VCaP (cell line): ENCODE measurements around the gene CNDP1.

ENCODE experiments used
- H3K27ac ChIP-seq: fragments of 450-650 bp; 2 replicates; pipeline ENCODE4 v1.5.1; 2017
- CTCF ChIP-seq: fragments of 450-650 bp; conservative IDR thresholded peaks from 2 replicates; pipeline ENCODE4 v1.5.1; 2017; ENCODE audit warnings: mild to moderate bottlenecking, moderate library complexity

The CNDP1 gene

GRCh38 chr18:74597034-74597661 is 62.8 kb downstream of the CNDP1 start:
- peak overlapping the region; percentile 97 for H3K27ac ChIP-seq
- TF ChIP-seq CTCF = no peak

- peak within 1 kb of the TSS; percentile 97 for H3K27ac ChIP-seq
- no peak for TF ChIP-seq CTCF
Observed at GRCh38 chr18:74597662-74598349, 63.5 kb downstream of the CNDP1 start, which contains the start of gene ZNF407. TSS of gene ZNF407 (plus strand) at chr18:74597870. CDS start at chr18:74631020, 33,150 bp downstream.

DNA sequence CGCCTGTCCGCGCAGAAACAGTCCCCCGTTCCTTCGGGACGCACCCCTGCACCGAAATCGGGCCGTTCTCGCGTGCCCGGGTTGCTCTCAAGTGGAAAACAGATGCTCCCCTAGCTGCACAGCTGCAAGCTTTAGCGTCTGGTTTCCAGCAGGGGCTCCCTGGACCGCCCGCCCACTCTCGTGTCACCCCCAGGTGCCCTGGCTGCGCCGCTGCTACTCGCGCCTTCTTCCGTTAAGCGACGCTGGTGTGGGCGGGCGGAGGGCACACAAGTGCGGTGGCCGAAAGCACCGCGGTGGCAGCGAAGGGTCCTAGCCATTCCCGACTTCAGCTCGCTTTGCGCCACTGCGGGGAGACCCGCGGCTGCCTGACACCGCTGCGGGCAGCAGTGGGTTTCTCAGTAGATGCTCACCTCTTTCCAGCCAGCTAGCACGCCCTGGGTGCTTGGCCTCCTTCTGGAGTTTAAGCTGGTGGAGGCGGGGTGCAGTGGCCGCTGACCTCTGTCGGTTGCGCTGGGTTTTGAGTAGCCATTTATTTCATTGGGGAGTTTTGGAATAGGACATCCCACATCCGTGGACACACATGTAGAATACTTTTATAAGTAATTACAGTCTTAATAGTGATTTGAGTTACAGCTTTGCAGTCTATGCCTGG is 64.2 kb downstream of the CNDP1 start:
- peak overlapping the region; percentile 97 for H3K27ac ChIP-seq
- TF ChIP-seq CTCF = no peak; the same call in 1 of the 2 replicates

GRCh38 chr18:74604361-74604760 is 70.1 kb downstream of the CNDP1 start:
- H3K27ac ChIP-seq = no peak overlapping the region
- TF ChIP-seq CTCF = no peak

DNA sequence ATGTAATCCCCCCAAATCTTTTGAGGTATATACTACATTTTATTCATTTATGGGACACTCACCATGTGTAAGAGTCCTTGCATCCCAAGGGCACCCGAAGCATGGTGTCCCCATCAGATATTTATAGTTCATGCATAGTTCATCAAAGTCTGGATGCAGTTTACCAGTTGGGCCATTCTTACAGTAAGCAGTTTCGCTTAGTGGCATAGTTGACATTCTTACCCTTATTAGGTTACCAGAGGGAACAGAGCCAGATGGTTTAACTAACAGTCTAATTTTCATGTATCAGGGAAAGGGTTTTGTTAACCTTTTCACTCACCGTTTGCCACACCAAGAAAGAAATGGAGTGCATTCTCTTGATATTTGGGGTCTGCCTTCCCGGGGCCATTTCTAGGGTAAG is 70.5 kb downstream of the CNDP1 start:
- H3K27ac ChIP-seq = no peak overlapping the region
- TF ChIP-seq CTCF = no peak

DNA sequence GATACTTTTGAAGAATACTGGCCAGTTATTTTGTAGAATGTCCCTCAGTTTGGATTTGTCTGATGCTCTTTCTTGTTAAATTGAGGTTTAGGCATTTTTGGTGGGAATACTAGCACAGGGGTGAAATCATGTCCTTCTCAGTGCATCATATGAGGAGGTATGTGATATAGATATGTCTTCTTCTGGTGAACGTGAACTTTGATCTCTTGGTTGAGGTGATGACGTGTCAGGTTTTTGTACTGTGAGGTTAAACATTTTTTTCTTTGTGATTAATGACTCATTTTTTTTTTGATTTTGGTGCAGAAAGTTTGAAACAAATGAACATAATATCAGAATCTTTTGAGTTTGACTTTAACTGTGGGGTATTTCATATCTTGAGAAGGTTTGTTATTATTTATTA is 74.4 kb downstream of the CNDP1 start:
- no peak for TF ChIP-seq CTCF
- no peak overlapping the region for H3K27ac ChIP-seq

DNA sequence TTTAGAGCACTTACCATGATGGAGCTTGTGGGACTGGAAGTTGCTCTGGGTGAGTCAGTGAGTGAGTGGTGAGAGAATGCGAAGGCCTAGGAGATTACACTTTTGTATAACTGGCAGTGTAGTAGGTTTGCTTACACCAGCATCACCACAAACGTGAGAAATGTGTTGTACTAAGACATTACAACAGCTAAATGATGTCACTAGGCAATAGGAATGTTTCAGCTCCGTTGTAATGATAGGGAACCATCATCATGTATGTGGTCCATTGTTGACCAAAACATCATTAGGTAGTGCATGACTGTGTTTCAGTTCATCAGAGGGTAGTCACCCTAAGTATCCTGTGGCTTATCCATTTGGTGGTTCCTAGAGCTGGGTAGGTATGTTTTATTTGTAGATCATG is 75.2 kb downstream of the CNDP1 start:
- no peak for TF ChIP-seq CTCF
- no peak overlapping the region for H3K27ac ChIP-seq
